HL-60/S4 treated with retinoic acid at 250 ng/mL for 4 days and 3 days (cell line): ENCODE measurements around the gene SIPA1L3.

Experiments
- in situ Hi-C: fragments of 300-500 bp; cut with MboI; formaldehyde crosslinking; loops from 2 replicates; pipeline ENCODE4 v1.7.0; 2022; ENCODE audit warnings: low sequenced_read_pairs

SIPA1L3 gene

DNA sequence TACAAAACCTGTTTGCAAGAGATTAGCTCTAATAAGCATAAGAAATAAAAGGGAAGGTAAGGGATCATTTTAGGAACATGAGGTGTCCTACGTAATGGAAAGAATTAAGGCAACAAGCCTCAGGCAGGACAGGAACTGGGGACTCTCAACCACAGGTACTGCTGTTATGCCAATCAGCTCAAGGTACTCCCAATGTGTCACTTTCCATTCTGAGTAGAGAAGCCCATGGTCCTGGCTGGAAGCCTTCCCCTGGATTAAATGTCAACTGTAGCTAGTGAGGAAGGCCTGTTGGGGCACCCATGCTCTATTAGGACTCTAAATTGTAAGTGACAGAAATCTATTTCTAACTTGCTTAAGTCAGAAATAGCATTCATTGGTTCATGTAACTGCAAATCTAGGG is 182.4 kb downstream of the SIPA1L3 start:
- in situ Hi-C loops: loop anchor here (25.0 kb wide), 1 partner anchor 177 kb away; the partner anchor contains the start of genes SIPA1L3 and WDR87

DNA sequence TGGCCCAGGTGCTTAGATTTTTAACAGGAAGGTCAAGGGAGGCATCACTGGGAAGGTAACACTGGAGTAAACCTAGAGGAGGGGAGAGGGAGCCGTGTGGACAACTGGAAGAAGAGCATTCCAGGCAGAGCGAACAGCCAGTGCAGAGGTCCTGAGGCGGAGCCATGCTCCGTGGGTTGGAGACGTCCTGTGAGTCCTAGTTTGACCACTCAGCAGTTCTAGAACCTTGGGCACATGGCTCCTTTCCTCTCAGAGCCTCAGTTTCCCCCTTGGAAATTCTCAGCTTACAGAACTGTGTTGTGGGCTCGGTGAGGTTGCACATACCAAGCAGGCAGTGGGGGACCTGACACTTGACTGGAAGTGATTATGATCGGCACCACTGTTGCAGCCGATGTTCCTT is 186.1 kb downstream of the SIPA1L3 start:
- in situ Hi-C loops: loop anchor here (25.0 kb wide), 1 partner anchor 181 kb away; the partner anchor contains the start of genes SIPA1L3 and WDR87

DNA sequence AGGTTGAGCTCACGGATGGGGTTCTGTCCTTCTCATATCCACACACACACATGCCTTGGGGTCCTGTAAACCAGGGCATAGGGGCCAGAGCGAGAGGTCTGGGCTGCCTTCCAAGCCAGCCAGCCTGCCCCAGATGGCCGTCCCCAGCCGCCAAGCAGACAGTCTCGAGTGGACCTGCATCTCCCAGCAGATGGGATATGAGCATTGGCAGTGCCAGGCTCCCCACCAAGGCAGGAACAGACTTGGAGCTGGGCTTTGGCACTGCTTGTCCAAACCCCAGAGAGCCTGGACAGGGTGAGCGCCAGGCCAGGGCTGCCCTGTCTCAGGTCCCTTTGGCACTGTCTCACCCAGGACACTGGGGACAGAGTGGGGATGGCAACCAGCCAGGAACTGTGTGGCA is 186.6 kb downstream of the SIPA1L3 start:
- in situ Hi-C loops: loop anchor here (25.0 kb wide), 1 partner anchor 181 kb away; the partner anchor contains the start of genes SIPA1L3 and WDR87

DNA sequence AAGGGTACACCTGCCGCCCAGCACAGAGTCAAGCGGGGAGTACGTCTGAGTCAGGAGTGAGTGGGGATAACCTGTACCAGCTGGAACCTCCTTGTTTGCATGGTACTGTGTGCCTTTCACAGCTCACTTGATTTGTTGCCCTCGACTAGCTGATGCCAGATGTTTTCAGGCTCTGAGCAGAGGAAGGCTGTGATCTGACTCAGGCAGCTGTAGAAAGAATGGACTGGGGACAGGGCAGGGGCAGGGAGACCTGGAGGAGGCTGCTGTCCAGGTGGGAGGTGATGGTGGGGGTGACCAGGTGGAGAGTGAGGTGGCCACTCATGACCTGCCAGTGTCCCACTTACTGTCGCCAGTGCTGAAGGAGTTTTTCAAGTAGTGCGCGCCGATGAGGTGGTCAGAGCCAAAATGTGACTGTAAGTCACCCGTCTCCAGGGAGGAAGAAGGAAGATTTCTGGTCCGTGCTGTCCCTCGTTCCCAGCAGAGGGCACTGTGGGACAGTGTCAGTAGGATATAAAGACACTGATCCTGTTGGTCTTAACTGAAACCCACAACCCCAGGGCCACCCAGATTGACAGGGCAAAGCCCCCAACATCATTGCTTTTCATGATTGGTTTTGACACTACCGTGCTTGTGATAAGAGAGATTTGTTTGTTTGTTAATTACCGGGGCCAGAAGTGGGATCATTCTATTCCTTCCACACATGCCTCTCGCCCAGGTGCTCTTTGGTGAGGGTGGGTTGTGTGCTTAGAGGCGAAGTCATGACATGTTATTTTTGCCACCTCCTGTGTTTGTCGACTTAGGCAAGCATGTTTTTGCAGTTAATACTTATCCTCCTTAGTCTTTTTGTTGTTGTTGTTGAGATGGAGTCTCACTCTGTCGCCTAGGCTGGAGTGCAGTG is 188.7 kb downstream of the SIPA1L3 start:
- in situ Hi-C loops: loop anchor here (25.0 kb wide), 1 partner anchor 183 kb away; the partner anchor contains the start of genes SIPA1L3 and WDR87

DNA sequence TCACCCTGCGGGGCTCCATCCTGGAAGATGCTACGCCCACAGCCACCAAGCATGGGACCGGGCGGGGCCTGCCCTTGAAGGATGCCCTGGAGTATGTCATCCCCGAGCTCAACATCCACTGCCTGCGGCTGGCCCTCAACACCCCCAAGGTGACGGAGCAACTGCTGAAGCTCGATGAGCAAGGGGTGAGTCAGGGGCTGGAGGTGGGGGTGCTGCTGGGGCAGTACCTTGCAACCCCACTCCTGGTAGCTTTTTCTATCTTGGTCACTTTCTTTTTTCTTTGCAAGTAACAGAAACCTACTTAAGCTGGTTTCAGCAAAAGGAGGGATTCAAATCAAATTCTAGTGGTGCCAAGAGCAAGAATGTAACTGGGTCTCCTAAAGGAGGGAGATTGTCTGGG is 193.0 kb downstream of the SIPA1L3 start:
- in situ Hi-C loops: loop anchor here (25.0 kb wide), 1 partner anchor 188 kb away; the partner anchor contains the start of genes SIPA1L3 and WDR87

DNA sequence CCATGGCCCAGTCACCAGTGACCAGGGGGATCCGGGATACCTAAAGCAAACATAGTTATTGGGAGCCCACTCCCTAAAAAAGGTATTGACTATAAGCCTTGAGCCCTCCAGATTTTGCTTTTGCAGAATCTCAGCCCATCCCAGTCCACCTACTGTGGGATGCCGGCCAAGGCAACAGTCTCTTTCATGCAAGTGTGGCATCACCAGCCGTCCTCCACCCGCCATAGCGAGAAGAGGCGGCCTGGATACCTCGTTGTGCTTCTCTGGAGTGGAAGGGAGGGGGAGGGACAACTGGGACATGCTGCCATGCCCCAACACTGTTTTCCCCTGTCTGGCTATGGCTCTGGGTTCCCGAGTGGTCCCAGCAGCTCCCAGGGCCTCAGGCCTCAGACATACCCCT is 193.6 kb downstream of the SIPA1L3 start:
- in situ Hi-C loops: no loop called here

DNA sequence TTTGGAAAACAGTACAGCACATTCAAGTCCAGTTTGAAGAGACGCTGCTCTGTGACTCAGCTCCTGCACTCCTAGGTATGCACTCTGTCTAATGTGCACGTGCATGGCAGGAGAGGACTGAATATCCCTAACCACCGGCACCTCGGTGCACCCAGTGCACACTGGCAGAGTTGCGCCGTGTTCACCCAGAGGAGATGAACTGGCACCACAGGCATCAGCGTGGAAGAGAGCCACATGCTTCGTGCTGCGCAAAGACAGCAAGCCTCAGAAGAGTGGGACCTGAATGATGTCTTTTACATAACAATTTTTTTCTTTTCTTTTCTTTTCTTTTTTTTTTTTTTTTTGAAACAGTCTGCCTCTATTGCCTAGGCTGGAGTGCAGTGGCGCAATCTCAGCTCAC is 194.7 kb downstream of the SIPA1L3 start:
- in situ Hi-C loops: no loop called here

DNA sequence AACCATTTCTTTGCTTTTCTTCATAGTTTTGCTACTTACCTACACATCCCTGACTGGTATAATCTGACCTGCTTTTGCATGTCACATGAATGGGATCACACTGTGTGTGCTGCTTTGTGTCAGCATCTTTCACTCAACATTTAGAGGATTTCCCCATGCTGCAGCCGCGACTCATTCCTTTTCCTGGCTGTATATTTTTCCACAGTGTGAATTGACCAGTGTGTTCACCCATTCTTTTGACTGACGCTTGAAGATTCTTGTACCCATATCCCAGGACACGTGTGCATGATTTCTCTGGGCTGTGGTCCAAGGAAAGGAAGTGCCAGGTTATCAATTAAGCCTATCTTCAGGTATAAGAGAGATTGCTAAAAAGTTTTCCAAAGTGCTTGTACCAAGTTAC is 198.6 kb downstream of the SIPA1L3 start:
- in situ Hi-C loops: no loop called here

DNA sequence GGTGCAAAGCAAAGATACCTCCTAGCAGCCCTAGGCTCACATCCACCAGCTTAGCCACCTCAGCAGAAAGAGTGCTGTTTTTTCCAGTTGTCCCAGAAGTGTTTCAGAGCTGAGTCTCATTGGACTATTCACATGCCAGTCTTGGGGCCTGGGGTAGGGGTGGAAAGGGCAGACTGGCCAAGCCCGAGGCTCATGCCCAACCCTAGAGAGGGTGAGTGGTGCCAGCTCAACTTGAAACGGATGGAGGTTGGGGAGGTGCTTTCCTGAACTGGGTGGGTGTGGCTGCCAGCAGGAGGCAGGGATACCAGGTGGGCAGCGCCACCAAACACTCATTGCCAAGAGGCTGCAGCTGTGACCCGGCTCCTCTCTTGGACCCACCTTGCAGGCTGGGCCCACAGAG is 200.1 kb downstream of the SIPA1L3 start:
- in situ Hi-C loops: no loop called here

DNA sequence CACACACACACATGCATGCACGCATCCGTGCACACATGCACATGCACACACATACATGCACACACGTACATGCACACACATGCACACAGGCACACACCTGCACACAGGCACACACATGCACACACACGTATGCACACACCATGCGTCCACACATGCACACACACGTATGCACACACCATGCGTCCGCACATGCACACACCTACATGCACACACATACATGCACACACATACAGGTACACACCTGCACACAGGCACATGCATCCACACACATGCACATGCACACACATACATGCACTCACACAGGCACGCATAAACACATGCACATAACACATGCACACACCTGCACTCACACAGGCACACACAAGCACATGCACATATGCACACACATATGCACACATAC is 204.9 kb downstream of the SIPA1L3 start:
- in situ Hi-C loops: no loop called here

DNA sequence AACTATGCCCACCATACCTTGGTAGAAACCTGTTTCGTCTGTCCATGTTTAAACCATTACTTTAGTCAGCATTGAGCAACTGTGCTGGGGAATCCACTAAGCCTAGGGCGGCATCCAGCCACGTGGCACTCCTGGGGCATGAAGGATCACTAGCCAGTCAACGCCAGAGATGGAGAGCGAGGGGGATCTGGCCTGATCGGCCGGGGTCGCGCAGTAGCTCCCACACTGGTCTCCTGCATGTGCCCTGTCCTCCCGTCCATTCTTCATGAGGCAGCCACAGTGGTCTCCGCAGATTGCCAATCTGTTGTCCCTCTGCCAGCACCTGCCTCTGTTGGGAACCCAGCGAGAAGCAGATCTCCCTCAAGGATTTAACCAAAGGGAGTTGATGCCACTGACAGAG is 207.6 kb downstream of the SIPA1L3 start:
- in situ Hi-C loops: no loop called here

DNA sequence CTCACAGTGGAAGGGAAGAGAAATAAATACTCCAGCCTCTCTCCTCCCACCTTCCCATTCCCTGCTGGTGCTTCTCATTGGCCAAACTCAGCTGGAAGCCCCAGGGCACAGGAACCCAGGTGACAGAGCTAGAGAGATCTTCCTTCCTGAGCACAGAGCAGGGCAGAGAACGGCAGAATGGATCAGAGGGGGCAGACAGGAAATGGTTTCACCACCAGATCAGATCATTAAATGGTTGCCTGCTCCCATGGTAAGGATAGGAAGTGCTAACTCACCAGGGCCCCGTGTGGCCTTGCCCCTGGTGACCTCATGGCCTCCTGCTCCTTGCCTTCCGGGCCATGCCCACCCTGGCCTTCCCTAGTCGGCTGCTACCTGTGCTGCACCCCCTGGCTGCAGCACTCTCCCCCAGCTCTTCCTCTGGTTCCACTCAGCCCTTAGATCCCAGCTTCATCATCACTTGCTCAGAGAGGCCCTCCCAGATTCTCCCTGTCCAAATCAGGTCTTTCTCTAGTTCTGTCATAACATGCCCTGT is 208.3 kb downstream of the SIPA1L3 start:
- in situ Hi-C loops: no loop called here

DNA sequence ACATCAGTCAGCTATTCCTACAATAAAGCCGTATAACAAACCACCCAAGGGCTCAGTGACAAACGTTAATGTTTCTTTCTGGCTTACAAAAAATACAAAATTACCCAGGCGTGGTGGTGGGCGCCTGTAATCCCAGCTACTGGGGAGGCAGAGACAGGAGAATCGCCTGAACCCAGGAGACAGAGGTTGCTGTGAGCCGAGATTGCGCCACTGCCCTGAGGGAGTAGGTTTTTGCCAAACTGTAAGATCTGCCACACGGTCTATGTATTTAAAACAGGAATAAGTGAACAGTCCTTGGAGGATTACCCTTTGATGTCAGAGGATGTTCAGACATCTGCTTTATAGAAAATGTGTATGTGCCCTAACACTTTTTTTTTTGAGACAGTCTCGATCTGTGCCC is 211.2 kb downstream of the SIPA1L3 start:
- in situ Hi-C loops: no loop called here

DNA sequence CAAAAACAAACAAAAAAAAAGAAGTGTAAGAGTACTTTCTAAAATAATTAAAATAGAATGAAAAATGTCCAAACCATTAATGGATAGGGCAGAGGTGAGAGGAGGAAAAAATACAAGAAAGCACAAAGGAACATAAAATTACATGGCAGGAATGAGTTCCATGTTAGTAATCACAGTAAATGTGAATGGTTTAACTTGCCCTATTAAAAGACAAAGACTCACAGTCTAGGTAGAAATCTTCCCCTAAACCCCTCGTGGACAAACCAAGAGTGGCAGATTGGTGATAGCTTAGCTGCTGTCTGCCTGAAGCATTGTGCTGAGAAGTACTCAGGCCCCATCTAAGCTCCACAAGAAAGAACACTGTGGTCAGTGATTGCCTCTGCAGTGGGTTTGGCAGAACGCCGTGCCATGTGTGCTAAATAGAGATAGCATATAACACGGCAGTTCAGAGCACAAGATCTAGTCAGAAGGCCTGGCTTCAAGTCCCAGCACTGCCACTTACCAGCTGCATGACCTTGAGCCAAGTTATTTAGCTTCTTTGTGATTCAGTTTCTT is 213.5 kb downstream of the SIPA1L3 start:
- in situ Hi-C loops: no loop called here

DNA sequence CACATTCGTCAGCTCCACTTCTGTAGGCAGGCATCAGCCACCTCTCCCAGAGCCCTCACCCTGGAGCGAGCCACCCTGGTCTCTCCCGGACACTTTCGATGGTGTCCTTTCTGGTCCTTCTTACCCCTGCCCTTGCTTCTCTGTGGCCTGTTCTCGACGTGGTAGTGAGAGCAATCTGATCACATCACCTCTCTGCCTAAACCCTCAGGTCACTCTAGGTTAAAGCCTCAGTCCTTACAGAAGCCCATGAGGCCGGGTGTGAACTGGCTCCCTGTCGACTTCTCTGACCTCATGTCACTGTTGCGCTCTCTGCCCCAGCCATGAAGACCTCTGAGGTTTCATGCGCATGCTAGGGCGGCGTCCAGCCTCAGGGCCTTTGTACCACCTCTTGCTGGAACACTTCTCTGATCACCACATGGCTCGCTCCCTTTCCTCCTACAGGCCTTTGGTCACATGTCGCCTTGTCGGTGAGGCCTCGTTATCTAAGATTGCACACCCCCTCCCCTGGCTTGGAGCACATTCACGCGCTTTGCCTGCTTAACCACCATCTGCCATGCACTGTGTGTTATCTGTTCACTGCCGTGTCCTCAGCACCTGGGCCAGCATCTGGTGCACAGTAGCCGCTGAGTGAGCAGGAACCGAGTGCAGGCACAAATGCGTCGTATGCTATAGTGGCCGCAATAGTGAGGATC is 215.5 kb downstream of the SIPA1L3 start:
- in situ Hi-C loops: no loop called here

DNA sequence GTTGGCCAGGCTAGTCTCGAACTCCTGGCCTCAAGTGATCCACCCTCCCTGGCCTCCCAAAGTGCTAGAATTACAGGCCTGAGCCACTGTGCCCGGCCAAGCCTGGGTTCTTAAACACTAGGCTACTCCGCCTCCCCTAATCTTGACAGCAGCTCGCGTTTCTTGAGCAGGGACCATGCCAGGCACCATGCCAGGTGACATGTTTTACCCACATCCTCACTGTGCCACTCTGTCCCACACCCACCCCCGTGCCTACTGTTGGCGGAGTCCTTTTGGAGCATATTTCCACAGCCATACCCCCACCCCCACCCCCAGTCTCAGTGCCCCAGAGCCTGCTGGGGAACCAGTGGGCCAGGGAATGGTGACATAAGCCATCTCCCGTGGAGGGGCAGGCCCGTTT is 218.2 kb downstream of the SIPA1L3 start:
- in situ Hi-C loops: no loop called here

DNA sequence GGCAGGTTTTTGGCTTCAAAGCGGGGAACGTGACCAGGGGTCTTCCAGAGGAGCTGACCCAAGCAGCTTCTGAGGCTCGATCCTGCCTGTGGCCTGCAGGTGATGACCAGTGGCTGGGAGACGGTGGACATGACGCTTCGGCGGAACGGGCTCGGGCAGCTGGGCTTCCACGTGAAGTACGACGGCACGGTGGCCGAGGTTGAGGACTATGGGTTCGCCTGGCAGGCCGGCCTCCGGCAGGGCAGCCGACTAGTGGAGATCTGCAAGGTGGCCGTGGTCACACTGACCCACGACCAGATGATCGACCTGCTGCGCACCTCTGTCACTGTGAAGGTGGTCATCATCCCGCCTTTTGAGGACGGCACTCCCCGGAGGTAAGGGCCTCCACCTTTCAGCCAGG is 223.4 kb downstream of the SIPA1L3 start:
- in situ Hi-C loops: no loop called here

DNA sequence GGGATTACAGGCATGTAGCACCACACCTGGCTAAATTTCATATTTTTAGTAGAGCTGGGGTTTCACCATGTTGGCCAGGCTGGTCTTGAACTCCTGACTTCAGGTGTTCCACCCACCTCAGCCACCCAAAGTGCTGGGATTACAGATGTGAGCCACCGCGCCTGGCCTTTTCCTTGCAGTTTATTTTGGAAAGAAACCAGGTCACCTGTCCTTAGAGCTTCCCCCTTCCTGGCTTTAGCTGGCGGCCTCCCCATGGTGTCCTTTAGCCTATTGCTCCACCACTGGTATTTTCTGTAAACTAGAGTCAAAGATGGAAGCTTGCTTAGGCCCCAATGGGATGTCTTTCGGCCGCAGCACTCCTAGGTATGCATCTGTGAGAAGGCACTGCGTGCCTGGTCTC is 225.8 kb downstream of the SIPA1L3 start:
- in situ Hi-C loops: no loop called here

DNA sequence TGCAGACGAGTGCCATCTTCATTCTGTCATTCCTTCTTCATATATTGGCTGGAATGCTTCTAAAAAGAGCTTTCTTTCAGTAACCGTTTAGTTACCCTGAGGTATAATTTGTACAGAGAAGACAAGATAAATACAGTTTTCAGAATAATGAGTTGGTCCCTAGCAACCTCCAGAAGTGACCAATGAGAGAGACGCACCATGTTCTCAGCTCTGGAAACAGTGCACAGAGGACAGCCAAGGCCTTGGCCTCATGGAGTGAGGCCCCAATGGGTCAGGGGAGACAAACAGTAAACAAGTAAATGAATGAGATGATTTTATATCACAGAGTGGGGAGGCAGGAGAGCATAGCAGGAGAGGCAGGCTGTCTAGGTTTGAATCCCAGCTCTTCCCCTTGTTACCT is 226.3 kb downstream of the SIPA1L3 start:
- in situ Hi-C loops: no loop called here

DNA sequence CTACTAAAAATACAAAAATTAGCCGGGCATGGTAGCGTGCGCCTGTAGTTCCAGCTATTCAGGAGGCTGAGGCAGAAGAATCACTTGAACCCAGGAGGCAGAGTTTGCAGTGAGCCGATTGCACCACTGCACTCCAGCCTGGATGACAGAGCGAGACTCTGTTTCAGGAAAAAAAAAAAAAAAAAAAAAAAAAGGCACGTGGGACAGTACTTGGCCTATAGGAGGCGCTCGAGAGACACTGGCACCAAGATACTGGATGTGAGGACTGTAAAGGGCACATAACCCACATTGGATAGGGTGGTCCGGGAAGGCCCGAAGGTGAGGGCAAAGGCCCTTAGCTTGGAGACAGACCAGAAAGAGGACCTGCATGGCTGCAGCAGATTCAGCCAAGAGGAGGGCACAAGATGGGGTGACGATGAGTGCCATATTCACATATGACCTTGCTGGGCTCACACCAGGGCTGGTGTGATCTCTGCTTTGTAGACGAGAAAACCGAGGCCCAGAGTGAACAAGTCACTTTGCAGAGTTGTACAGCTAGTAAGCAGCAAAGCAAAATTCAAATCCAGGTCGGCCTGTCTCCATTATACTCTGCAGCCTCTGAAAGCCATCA is 227.6 kb downstream of the SIPA1L3 start:
- in situ Hi-C loops: no loop called here
